ENCODE data around the gene KIRREL1. TPM values are rescaled to one million over a fixed set of nuclear protein-coding genes. Genes with fewer than 3 reads are reported as not detected.

KIRREL1 gene
- total and polyA plus RNA-seq, 2 donors from 2014 or later = 13.7 to 54.9 TPM

- no peak for TF ChIP-seq CTCF (IDR thresholded peaks at IDR 0.05; ENCODE audit: borderline replicate concordance, extremely low read depth, insufficient read depth)
- Histone ChIP-seq H3K27ac (ENCODE audit: low read depth in 2 of 2, low read length in 2 of 2) (no peak overlapping the region), H3K4me1 (ENCODE audit: control insufficient read depth in 2 of 3, insufficient read depth in 2 of 3, low read depth in 1 of 3, low read length in 3 of 3) (peaks cover 0 to 24% (median 0%) of the 10 kb centered on the region in 3 donors), H3K9ac (ENCODE audit: low read length in 3 of 3) (no peak overlapping the region), H3K4me3 (ENCODE audit: low read length in 3 of 3) (no peak overlapping the region), H3K9me3 (ENCODE audit: control insufficient read depth in 2 of 3, insufficient read depth in 1 of 3, low read length in 3 of 3) (no peaks in the 10 kb centered on the region), H3K27me3 (ENCODE audit: control insufficient read depth, insufficient read depth, low read length) (no peaks in the 10 kb centered on the region), H3K36me3 (ENCODE audit: control insufficient read depth in 2 of 3, insufficient read depth in 3 of 3, low read length in 3 of 3) (no peaks in the 10 kb centered on the region)
- DNase-seq = no peak
- intact Hi-C loops (cut with DNase I) = no loop called here
- no peak for FAIRE-seq
Observed at GRCh38 chr1:158027508-158027907, 34.1 kb downstream of the KIRREL1 start.

- FAIRE-seq = no peak
- Histone ChIP-seq H3K4me1 (ENCODE audit: control insufficient read depth in 2 of 3, insufficient read depth in 2 of 3, low read depth in 1 of 3, low read length in 3 of 3) (peaks cover 0 to 17% (median 0%) of the 10 kb centered on the region in 3 donors), H3K9me3 (ENCODE audit: control insufficient read depth in 2 of 3, insufficient read depth in 1 of 3, low read length in 3 of 3) (no peaks in the 10 kb centered on the region), H3K9ac (ENCODE audit: low read length in 3 of 3) (no peak overlapping the region), H3K4me3 (ENCODE audit: low read length in 3 of 3) (no peak overlapping the region), H3K27me3 (ENCODE audit: control insufficient read depth, insufficient read depth, low read length) (no peaks in the 10 kb centered on the region), H3K36me3 (ENCODE audit: control insufficient read depth in 2 of 3, insufficient read depth in 3 of 3, low read length in 3 of 3) (no peaks in the 10 kb centered on the region), H3K27ac (ENCODE audit: low read depth in 2 of 2, low read length in 2 of 2) (no peak overlapping the region)
- TF ChIP-seq CTCF (IDR thresholded peaks at IDR 0.05; ENCODE audit: borderline replicate concordance, extremely low read depth, insufficient read depth) = no peak
- intact Hi-C loops (cut with DNase I) = no loop called here
- DNase-seq = no peak
Observed at GRCh38 chr1:158028969-158029368, 35.5 kb downstream of the KIRREL1 start.

- no peak for DNase-seq
- FAIRE-seq = no peak
- H3K9ac ChIP-seq (ENCODE audit: low read length in 3 of 3) = no peak overlapping the region
- H3K27me3 ChIP-seq (ENCODE audit: control insufficient read depth, insufficient read depth, low read length) = no peaks in the 10 kb centered on the region
- H3K4me1 ChIP-seq (ENCODE audit: control insufficient read depth in 2 of 3, insufficient read depth in 2 of 3, low read depth in 1 of 3, low read length in 3 of 3) = peaks cover 2 to 20% (median 11%) of the 10 kb centered on the region in 3 donors
- intact Hi-C loops (cut with DNase I) = loop anchor here (5.0 kb wide), 1 partner anchor 52 kb away; no protein-coding TSS in a partner anchor
- TF ChIP-seq CTCF (IDR thresholded peaks at IDR 0.05; ENCODE audit: borderline replicate concordance, extremely low read depth, insufficient read depth) = no peak
- H3K4me3 ChIP-seq (ENCODE audit: low read length in 3 of 3) = no peak overlapping the region
- H3K36me3 ChIP-seq (ENCODE audit: control insufficient read depth in 2 of 3, insufficient read depth in 3 of 3, low read length in 3 of 3) = no peaks in the 10 kb centered on the region
- no peaks in the 10 kb centered on the region for H3K9me3 ChIP-seq (ENCODE audit: control insufficient read depth in 2 of 3, insufficient read depth in 1 of 3, low read length in 3 of 3)
- no peak overlapping the region for H3K27ac ChIP-seq (ENCODE audit: low read depth in 2 of 2, low read length in 2 of 2)
Observed at GRCh38 chr1:158035014-158035413, 41.6 kb downstream of the KIRREL1 start.

All from kidney (tissue), 14 donors.